Activated effector memory CD4-positive, alpha-beta T cell treated with Interleukin-2 at 50 U/mL for 16 hours (primary cell): ENCODE measurements around the gene CHTF18.
"Not testable (repeated sequence)": the region's sequence is repeated elsewhere in the genome, so short reads cannot be mapped to it uniquely, and the experiment has no call there.

Source experiments
- DNase-seq: peaks from one replicate; pipeline ENCODE4 v3.0.0-alpha.2; 2020

Gene CHTF18

DNA sequence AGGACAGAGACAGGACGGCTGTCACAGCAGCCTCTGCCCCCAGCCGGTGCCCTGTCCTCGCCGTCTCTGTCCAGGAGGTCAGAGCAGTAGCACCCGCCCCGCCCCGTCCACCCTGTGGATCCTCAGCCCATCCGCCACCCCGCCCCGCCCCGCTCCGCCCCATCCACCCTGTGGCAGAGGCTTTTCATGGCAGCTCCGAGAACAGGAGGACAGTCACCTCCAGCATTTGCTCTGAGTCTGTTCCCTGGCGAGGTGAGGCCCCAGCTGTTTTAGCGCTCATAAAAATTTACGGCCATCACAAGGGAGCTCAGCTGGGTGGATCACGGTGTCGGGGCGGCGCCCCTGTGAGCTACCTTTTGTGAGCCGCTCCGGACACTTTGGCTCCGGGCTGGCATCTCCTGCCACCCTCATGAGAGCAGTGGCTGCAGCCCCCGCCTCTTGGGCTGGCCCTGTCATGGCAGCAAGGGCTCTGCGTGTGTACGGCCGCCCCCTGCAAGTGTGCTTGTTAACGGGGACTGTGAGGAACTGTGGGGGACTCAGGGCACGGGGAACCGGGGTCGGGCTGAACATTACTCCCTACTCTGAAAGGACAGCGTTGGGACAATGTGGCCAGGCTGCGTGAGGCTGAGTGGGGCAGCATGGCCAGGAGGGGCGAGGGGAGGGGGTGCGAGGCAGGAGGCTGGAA, 44.4 kb downstream of the CHTF18 start:
- no peak for DNase-seq

GRCh38 chr16:833411-833810, 45.0 kb downstream of the CHTF18 start:
- no peak for DNase-seq

- DNase-seq, result no peak
Observed at GRCh38 chr16:835373-835772, 47.0 kb downstream of the CHTF18 start.

GRCh38 chr16:836221-836620, 47.8 kb downstream of the CHTF18 start:
- DNase-seq, result no peak

- not testable (repeated sequence) for DNase-seq
Observed at GRCh38 chr16:836822-837221, 48.4 kb downstream of the CHTF18 start.

DNA sequence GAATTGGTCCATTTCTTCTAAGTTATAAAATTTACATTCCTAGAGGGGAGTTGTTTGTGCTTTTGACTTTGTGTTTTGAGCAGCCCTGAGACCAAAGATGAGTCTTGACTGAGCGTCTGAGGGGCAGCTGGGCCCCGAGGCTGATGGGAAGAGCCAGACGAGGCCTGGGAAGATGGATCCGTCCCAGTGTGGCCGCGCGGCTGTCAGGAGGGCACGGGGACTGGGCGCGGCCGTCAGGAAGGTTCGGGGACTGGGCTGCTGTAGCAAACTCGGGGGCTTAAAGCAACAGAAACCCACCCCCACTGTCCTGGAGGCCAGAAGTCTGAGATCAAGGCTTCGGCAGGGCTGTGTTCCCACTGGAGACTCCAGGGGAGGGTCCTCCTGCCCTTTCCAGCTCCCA, 50.3 kb downstream of the CHTF18 start:
- DNase-seq, result no peak

DNA sequence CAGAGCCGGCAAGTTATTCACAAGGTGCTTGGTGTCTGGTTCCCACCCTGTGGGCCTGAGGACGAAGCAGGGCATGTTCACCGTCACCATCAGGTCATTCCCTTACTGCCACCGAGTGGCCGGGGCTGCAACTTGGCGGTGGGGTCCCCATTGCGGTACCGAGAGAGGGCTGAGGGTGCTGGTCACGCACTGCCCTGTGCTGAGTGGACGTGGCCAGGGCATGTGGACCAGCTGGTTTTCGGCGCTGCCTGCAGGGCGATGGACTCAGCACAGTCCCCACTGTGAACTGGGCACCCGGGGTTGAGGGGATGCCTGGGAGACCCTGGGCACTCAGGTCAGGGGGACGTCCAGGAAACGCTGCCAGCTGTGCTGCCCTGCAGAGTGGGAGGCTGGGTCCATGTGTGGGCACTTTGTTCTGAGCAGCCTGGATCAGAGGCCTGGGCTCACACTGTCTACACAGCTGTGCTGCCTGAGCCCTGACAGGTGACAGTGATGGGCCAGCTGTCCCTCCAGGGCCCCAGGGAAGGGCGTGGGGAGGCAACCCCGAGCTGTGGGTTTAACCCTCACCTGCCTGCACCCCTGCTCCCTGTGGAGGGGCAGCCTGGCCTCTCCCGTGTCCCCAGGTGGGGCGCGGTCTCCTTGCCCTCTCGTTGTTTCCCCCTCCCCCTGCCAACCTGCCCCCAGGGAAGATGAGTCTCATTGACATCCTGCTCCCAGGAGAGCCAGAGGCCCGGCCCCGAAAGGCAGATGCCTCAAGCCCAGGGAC, 51.4 kb downstream of the CHTF18 start:
- no peak for DNase-seq

DNA sequence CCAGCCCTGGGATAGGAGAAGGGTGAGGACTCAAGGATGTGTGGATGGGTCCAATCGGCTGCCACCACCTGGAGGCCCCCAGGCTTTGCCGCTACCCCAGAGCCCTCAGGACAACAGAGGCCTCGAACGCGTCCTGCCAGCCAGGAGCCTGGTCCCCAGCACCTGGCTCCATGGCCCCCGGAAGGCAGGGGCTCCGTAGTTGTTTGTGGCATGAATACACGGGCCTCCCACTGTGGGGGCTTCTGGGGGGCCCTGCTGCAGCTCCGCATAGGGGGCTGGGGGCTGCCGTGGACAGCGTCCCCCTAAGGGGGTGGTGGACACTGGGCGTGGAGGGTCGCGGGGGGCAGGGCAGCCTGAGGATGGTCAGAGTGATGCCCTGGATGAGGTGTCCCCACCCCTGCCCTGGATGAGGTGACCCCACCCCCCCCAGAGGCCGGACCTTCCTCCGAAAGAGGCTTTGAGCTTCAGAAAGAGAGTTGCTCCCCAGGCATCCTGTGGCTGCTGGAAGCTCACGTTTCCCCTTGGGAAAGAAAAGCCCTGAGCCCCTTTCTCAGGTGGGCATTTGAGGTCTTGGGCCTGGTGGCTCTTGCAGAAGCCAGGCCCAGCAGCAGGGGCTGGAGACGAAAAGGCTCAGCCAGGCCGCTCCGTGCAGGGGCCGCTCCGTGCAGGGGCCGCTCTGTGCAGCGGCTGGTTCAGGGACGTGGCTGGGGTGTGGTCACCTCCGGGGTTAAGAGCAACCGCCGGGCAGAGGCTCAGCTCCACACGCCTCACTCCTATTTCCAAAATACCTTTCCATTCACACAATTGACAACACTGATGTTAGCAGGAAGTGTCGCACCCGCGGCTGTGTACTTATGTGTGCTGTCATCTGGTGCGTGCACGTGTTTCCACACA, 52.4 kb downstream of the CHTF18 start:
- no peak for DNase-seq

DNA sequence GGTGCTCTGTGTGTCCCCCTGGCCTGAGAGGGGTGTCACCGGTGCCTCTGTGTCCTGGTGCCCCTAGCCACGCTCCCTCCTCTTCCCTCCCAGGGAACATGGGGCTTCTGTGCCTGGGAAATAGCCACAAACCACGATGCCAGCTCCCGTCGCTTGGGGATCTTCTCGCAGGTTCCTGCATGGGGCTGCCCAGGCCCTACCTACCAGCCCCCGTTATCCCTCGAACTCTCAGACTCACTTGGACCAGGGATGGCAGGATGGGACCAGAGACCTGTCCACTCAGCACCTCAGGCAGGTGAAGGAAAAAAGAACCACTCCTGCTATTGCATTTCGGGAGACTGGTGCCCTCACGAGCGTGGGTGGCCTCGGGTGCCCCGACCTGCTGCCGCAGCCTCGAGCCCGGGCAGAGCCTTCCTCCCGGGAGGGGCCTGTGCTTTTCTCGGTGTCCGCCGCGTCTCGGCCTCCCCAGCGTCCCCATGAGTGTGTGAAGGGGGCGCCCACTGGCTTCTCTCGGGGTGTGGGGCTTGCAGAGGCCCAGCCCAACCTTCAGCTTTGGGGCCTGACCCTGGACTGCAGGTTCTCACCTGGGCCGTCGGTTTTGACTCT, 53.1 kb downstream of the CHTF18 start:
- DNase-seq, result no peak

DNA sequence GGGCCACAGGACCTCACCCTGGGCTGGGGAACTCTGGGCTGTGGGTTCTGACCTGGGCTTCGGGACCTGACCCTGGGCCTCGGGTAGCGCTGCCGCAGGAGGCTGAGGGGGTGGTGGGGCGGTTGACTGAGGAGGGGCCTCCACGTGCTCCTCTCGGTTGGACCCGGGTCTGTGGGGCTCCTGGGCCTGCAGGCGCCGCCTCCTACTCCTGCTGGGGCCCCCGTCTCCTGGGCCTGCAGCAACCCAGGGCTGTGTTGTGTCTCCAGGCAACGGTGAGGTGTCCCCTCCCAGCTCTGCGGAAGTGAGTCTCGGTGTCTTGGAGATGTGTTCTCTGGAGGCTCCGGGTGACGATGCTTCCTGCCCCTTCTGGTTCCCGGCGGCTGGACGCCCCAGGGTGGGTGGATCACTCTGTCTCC, 53.6 kb downstream of the CHTF18 start:
- no peak for DNase-seq

DNA sequence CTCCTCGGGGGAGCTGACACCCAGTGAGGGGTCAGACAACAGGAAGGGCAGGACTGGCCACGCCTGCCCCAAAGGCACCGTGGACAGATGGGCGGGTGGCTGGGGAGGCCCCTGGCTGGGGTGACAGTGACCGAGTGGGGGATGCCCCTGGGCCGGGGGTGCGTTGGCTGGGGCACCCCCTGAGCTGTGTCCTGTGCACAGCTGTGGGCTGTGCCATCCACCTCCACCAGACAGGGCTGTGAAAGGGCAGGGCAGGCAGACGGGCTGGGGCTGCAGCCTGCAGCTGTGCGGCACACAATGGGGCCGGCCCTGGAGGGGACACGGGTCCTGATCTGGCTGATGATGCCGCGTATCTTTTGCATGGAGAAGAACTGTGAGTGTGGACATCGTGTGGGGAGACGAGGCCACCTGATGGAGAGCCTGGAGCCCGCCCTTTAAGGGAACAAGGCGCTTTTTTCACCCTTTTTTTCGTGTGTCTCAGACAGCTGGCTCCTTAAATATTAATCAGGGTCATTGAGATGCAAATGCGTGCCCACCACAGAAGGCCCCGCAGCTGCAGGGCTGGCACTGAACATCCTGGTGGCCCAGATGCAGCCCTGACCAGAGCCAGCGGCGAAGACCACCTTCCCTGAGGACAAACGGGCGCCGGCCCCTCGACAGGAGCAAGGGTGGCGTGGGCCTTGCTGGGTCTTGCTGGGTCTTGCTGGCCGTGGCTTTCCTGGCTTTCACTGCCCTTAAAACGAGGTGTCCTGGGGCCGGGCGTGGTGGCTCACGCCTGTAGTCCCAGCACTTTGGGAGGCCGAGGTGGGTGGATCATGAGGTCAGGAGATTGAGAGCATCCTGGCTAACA, 54.5 kb downstream of the CHTF18 start:
- no peak for DNase-seq

DNA sequence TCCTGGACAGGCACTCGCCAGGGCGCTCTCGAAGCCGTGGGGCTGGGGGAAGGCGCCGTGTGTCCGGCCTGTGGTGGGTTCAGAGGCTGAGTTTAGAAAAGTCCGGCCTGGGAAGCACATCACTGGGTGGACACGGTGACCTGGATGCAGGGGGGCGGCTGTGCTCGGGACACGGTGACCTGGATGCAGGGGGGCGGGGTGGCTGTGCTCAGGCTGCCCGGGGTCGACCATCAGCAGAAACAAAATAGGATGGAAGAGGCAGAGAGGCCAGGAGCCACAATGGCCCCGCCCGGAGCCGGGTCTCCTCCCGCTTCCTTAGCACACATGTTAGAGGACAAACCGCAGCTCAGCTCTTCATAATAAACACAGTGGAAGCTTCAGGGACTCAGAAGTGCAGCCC, 55.4 kb downstream of the CHTF18 start:
- no peak for DNase-seq

GRCh38 chr16:844638-845350, 56.4 kb downstream of the CHTF18 start:
- no peak for DNase-seq

DNA sequence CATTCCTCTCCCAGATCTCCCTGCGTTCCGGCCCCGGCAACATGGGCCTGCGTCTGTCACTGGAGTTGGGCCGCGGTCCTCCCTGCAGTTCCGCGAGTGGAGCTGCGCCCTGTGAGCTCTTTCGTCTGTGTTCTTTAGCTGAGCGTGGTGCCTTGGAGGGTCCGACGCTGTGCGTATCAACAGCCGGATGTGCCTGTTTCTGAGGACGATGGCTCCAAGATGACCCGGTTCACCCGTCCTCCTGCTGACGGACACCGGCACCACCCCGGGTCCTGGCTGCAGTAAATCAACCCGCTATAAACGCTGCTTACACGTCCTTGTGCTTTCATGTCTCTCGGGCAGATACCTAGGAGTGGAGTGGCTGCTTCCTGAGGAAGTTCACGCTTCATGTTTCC, 56.9 kb downstream of the CHTF18 start:
- DNase-seq, result no peak

DNA sequence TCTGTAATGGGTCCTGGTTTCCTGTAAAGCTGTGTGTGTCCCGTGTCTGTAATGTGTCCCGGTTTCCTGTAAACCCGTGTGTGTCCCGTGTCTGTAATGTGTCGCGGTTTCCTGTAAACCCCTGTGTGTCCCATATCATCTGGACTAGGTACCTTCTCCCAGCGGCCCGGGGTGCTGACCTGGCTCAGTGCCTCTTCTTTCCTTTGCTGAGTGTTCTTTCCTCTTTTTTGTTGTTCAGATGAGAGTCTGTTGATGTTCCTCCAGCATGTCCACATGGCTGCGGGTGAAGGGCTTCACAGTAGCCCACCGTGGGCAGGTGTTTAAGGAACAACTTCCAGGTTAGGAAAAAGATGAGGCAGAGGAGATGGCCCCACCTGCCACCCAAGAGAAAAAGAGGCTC, 58.7 kb downstream of the CHTF18 start:
- DNase-seq, result no peak
